SK-MEL-5 (cell line): ENCODE results near the gene LRRC37A. TPM values are rescaled to one million over a fixed set of nuclear protein-coding genes. Genes with fewer than 3 reads are reported as not detected.
A peak's percentile ranks its signal among the peaks of the same experiment; 100 is the strongest.
"Not testable (repeated sequence)": the region's sequence is repeated elsewhere in the genome, so short reads cannot be mapped to it uniquely, and the experiment has no call there.

Source experiments
- DNase-seq: peaks from one replicate; pipeline ENCODE4 v3.0.0-alpha.2; 2016; ENCODE audit warnings: low read depth, low spot score
- in situ Hi-C: cut with HindIII; loops from 2 replicates; pipeline ENCODE4 v1.10.0; 2016; ENCODE audit warnings: low sequenced_read_pairs, high pct_unique_total_duplicates, low pct_unique_long_range_greater_than_20kb
- total RNA-seq: library from RNA; depleted of rRNA; stranded (reverse); fragments of >200 nt; shearing (Covaris generic); gene quantifications from 2 replicates; pipeline ENCODE4 v1.2.3, GENCODE V29; 2014

The LRRC37A gene
- total RNA-seq, 1 experiment from 2014 or later = 2.5 TPM

- DNase-seq, in situ Hi-C loops: not testable (repeated sequence)
Measured at GRCh38 chr17:46282635-46283034, 12.3 kb upstream of the LRRC37A start.

GRCh38 chr17:46284467-46284866 is 10.5 kb upstream of the LRRC37A start:
- DNase-seq, in situ Hi-C loops: not testable (repeated sequence)

- in situ Hi-C loops, DNase-seq: not testable (repeated sequence)
Measured at GRCh38 chr17:46285500-46285899, 9.4 kb upstream of the LRRC37A start.

- peak; percentile 88 for DNase-seq
- in situ Hi-C loops = not testable (repeated sequence)
Measured at GRCh38 chr17:46286764-46287221, 8.1 kb upstream of the LRRC37A start.

- DNase-seq, in situ Hi-C loops: not testable (repeated sequence)
Measured at GRCh38 chr17:46287587-46287986, 7.3 kb upstream of the LRRC37A start.

- in situ Hi-C loops = not testable (repeated sequence)
Measured at GRCh38 chr17:46290906-46291546, 3.9 kb upstream of the LRRC37A start.

GRCh38 chr17:46291618-46292017 is 3.3 kb upstream of the LRRC37A start:
- DNase-seq, in situ Hi-C loops: not testable (repeated sequence)

More at GRCh38 chr17:46290906-46291546, 3.9 kb upstream of the LRRC37A start:
- not testable (repeated sequence) for DNase-seq

- in situ Hi-C loops, DNase-seq: not testable (repeated sequence)
Measured at GRCh38 chr17:46341220-46341619, 46.3 kb downstream of the LRRC37A start.

GRCh38 chr17:46342131-46342530 is 47.2 kb downstream of the LRRC37A start:
- DNase-seq, in situ Hi-C loops: not testable (repeated sequence)

GRCh38 chr17:46348345-46348744 is 53.4 kb downstream of the LRRC37A start:
- in situ Hi-C loops, DNase-seq: not testable (repeated sequence)

GRCh38 chr17:46349060-46349459 is 54.1 kb downstream of the LRRC37A start:
- DNase-seq, in situ Hi-C loops: not testable (repeated sequence)

GRCh38 chr17:46353856-46354255 is 58.9 kb downstream of the LRRC37A start:
- in situ Hi-C loops, DNase-seq: not testable (repeated sequence)

- in situ Hi-C loops, DNase-seq: not testable (repeated sequence)
Measured at GRCh38 chr17:46361145-46361735, 66.3 kb downstream of the LRRC37A start.

- DNase-seq, in situ Hi-C loops: not testable (repeated sequence)
Measured at GRCh38 chr17:46361755-46362154, 66.8 kb downstream of the LRRC37A start, which contains the start of gene ARL17B. ARL17B (minus strand) TSS chr17:46361766; CDS start chr17:46358397, 3,369 bp downstream.

- in situ Hi-C loops, DNase-seq: not testable (repeated sequence)
Measured at GRCh38 chr17:46367520-46367919, 72.6 kb downstream of the LRRC37A start.

- DNase-seq, in situ Hi-C loops: not testable (repeated sequence)
Measured at GRCh38 chr17:46372236-46373229, 77.6 kb downstream of the LRRC37A start.

GRCh38 chr17:46373418-46373817 is 78.5 kb downstream of the LRRC37A start:
- in situ Hi-C loops, DNase-seq: not testable (repeated sequence)
